SU-DHL-6 (cell line): ENCODE measurements around the gene PTPN11.

Source experiments
- CTCF ChIP-seq: fragments of 200-600 bp; sonication (generic); IDR thresholded peaks from one replicate; pipeline ENCODE4 v1.5.1; 2017; ENCODE audit warnings: antibody characterized with exemption, mild to moderate bottlenecking, low read length, moderate library complexity; ENCODE audit not compliant: insufficient read depth, poor library complexity, severe bottlenecking
- EZH2phosphoT487 ChIP-seq: fragments of 200-600 bp; sonication (generic), shearing (Covaris generic); conservative IDR thresholded peaks from 2 replicates; pipeline ENCODE4 v1.6.1; 2018; ENCODE audit warnings: mild to moderate bottlenecking, antibody characterized with exemption, low read length, moderate library complexity, mixed read lengths

GRCh38 chr12:112430929-112431328 is 12.2 kb downstream of the PTPN11 start:
- TF ChIP-seq CTCF = no peak
- no peak for TF ChIP-seq EZH2phosphoT487
